HG02943 (cell line): ENCODE data around the gene MRPL37.
"Not testable (repeated sequence)": the region's sequence is repeated elsewhere in the genome, so short reads cannot be mapped to it uniquely, and the experiment has no call there.

Experiments
- ATAC-seq: cut with Tn5 transposase; IDR thresholded peaks from one replicate; pipeline ENCODE4 v1.9.1; 2021; ENCODE audit warnings: mild to moderate bottlenecking, low read depth, moderate library complexity; ENCODE audit not compliant: unreplicated experiment

Gene MRPL37

DNA sequence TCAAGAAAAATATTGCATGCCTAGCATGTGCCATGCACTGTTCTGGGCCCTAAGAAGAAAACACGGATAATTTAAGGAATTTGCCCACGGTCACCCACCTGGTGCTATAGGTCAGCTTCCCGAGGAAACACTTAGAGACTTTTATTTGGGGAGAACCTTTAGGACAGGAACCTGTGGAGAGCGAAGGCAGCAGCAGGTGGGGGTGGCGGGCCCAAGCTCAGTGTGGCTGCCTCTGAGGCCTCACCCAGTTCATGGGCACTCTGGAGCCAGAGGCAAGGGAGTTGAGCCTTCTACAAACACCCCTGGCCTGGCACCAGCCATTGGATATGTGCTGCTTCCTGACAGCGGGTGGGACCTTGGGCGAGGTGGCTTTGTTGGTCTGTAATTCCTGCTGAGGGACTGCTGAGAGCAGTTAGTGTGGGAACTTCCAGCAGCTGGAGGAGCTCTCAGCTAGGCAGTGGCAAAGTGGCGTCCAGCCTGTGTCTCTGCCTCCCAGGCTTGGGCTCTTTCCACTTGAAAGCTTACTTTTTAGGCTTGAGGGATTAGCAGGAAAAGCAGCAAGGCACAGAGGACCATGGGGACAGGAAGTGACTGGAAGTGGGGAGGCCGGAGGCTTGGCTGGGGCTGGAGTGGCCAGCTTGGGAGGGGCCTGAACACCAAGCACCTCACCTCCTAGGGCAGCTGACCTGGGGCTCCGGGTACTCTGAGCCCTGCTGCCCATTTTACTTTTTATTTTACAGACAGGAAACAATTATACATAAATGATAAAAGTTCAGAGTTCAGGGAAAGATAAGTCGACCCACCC is 19.1 kb downstream of the MRPL37 start:
- no peak for ATAC-seq

DNA sequence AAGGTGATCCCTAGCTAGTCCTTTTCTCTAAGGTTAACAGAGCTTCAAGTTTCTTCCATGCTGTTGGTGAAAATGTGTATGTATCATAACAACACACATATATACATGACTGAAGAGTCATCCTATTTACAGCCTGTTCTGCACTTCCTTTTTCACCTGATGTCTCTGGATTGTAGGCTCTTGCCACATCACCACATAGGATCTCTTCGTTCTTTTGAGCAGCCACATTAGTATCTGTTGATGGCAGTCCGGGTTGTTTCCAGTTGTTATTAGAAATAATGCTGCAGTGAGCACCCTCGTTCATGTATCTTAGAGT is 19.7 kb downstream of the MRPL37 start:
- ATAC-seq = no peak

DNA sequence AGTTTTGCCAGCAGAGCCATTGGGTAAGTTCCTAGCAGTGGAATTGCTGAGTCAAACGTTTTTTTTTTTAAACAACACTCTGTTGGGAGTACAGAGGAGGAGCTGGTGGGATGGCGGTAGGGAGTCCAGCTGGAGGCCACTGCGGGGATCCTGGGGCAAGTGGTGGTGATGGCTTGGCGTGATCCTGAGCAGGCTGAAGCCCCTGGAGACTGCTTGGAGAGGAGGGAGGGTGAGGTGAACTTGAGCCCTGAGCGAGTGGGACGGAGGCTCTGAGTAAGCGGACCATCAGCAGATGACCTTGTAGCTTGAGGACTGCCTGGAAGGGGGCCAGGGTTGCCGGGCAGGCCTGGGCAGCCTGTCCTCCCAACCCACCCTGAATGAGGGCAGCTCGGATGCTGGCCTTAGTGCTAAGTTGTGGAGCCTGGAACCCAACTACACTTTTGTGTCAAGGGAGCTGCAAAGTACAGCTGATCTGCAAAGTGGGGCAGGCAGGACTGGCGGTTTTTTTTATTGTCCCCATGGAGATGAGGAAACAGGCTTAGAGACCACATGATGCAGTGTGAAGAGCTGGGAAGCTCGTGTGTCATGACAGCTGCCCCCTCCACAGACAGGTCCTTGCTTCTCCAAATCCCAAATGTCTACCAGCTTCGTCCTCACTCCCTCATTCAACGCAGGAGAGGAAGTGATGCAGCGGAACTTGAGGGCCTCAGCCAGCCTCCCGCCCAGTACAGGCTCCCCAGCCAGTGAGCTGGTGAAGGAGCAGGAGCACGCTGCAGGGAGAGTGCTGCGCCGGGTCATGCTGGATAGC is 20.2 kb downstream of the MRPL37 start:
- ATAC-seq = no peak

DNA sequence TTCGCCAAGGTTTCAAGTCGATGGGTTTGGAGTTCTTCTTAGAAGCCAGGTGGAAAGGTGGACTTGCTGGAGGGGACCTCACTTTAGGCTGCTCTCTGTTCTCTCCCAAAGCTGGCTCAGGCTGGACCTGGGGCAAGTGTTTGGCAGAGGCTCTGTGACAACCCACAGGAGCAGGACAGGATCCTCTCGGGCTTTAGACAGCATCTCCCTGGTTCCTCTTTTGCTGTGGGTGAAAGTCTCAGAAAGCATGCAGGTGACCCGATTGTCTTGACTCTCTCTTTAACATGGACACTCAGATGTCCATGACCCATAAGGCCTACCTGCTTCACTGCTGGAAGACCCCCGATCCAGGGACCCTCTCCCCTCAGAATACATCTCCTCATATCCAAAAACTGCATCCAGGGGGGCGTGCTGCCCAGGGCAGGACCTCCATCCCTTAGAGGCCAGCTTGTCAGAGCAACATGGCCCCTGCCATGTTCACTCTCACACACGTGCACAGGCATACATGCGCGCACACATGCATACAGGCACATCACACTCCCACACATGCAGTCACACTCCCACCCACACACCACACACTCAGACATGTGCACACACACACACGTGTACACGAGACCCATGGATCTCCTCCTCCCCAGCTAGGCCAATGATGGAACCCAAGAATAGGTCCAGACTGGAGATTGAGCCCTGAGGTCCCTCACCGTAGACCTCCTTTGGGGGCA is 21.3 kb downstream of the MRPL37 start:
- no peak for ATAC-seq

DNA sequence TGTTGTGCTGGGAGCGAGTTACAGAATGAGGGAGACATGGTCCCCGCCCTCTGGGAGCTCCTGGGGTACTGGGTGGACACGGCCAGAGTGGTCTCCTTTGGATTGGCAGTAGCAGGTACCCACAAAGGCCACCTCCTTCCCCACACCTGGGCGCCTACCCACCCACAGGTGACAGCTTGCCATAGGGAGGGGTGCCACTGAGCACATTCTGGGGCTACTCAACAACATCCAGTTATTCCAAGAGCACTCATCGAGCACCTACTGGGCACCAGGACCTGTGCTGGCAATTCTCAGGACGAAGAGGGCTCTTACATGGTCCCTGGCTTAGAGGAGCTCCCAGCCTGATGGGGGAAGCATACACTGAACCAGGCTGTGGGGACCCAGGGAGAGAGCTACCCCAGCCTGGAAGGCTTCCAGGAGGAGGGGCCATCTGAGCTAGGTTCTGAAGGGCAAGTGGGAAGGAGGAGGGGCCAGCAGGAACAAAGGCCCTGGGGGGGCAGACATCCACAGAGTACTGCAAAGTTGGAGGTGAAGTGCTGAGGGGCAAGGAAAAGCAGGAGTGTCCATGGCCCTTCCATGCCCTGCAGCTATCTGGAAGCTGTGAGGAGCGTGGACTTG is 22.0 kb downstream of the MRPL37 start:
- ATAC-seq = no peak

DNA sequence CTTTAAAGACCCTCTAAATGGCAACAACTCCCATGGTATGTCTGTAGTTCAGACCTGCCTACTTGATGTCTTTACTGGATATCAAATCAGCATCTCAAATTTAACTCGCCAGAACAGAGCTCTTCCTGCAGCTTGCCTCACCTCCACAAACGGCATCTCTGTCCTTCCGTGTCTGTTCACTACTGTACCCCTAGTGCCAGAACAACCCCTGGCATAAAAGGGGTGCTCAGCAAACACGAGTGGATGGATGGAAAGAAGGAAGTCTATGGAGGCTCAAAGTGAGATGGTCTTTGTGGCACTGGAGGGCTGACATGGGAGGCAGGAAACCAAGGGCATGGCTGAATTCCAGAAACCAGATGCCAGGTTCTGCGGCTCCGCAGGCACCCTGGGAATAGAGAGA is 22.7 kb downstream of the MRPL37 start:
- ATAC-seq = no peak

DNA sequence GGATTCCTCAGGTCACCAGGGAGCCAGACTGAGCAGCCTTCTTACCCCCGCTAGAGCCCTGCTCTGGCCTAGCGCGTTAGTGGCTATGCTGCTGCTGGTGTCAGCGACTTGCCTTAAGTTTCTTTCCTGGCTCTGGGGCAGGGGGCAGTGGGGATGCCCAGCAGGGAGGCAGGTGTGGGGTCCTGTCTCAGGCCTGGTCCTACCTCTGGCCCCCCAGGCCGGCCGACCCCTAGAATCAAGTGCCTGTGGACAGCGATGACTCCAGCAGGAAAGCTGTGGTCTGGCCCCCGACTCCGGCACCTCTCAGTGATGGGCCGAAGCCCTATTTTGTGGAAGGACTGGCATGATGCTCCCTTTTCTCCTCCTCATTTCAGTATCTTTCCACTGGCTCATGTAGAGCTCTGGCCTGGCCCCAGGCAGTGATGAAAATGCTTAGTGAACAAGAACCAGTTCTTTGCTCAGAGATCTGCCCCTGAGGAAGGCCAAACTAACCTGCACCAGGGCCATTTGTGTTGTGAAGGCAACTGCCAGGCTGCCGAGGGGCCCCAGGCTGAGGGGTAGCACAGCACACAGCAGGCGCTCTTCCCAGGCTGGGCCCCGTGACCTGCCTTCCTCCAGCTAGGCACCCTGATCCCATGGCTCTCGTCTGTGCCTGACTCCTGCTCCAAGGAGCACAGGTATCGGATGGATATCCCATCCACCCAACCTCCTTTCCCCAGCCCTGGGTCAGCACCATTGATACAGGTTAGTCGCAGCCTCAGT is 23.7 kb downstream of the MRPL37 start:
- no peak for ATAC-seq

DNA sequence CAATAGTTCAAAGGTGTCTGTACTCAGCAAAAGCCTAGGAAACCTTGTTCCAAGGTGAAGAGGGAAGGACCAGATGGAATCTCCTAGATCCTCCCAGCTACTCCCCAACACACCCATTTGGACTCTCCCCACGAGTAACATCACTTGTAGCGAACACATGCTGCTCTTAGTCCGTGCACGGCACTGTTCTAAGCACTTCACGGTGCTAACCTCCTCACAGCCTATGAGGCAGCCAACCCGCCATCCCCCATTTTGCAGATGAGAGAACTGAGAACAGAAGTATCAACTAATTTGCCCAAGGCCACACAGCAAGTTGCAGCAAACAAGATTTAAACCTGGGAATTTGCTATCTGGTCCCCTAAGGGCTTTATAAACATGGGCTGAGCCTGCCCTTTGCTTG is 24.3 kb downstream of the MRPL37 start:
- no peak for ATAC-seq

DNA sequence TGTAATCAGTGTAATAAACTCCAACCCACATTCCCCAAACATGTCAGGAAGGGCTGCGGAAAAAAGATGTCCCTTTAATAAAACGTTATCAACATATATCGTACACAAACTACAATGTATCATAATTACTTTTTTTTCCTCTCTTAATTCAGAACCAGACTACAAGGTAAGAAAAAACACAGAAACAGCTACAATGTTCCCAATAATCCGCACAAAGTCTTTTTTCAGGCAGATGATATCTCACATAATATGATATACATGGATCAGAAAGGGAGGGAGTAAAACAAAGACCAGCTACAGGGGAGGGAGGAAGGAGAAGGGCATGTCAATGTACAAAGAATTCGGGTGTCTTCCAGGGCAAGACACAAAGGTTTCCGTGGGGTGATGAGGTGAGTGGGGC is 25.4 kb downstream of the MRPL37 start:
- no peak for ATAC-seq

DNA sequence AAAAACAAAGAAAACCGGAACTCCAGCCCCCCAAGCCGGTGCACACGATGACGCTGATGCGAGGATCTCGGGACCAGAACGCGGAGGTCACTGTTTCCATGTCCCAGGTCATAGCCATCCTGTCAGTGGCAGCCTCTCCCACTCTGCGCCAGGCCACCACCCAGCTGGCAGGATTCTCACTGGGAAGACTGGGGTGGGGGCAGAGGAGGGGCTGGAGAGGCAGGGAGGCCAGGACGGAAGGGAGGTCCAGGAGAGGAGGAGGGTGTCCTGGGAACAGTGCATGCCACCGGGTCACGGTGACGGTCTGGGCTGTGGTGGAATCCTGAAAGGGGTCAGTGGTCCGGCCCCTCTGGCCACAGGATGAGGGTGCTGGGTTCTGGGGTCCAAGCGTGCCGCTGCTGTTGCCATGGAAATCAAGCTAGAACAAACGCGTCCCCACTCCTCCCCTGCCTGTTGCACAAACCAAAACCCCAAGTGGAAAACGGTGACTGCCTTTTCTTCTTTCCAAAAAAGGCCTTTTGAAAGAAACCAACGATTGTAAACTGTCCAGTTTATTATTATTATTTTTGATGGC is 26.1 kb downstream of the MRPL37 start:
- ATAC-seq = no peak

DNA sequence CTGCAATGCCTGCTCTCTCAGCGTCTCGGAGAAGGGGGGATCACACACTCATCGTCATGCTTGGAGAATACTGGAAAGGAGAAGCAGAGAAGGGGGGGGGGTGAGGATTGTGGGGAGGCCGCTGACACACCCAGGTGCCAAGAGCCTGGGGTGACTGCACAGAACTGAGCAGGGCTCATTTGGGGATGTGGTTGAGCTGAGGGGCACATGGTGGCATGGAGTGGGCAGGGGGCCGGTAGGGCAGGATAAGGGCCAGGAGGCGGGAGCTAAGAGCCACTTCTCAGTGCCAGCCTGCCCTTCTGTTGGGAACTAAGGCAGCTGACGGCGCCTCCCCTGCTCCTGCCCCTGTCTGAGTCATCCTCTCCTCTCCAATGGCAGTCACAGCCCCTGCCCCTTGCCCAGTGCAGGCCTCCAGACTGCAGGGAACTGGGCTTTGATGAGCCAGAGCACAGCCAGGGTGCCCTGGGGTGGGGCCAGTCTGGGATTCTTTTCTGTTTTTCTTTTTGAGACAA is 27.2 kb downstream of the MRPL37 start:
- no peak for ATAC-seq

DNA sequence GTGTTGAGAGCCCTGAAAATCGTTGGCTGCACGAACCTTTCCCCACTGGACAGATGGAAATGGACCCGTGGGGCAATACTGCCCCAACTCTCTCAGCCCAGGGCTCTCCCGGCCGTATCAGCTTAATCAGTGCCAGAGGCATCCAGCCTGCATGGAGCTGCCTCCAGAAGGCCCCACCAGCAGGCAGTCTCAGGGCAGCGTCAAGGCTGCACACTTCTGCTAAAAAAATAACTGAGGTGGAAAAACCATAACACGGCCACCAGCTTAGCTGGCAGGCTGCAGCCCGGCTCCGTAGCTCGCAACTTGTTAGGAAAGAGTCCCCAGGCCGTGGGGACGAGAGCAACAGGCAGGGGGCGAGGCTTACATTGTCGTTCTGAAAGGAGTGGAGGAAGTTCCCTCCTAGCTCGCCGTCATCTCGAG is 27.9 kb downstream of the MRPL37 start:
- ATAC-seq = no peak

DNA sequence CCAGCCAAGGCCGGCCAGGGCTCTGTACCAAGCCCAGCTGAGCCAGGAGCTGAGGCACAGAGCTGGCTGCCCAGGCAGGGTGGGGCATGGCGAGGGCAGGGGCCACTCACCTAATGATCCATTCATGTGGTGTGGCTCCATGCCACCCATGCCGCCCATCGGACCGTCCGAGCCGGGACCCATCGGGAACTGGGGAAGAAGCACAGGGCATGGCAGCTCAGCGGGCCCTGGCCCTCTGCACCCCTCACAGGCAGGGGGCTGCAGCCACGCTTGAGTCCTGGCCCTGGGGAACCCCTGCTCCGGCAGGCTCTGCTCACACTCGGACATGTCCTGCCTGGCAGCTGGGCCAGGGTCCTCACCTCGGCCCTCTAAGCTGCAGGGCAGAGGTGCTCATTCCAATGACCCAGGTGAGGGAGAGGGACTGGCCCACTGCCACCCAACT is 28.7 kb downstream of the MRPL37 start:
- ATAC-seq = no peak

DNA sequence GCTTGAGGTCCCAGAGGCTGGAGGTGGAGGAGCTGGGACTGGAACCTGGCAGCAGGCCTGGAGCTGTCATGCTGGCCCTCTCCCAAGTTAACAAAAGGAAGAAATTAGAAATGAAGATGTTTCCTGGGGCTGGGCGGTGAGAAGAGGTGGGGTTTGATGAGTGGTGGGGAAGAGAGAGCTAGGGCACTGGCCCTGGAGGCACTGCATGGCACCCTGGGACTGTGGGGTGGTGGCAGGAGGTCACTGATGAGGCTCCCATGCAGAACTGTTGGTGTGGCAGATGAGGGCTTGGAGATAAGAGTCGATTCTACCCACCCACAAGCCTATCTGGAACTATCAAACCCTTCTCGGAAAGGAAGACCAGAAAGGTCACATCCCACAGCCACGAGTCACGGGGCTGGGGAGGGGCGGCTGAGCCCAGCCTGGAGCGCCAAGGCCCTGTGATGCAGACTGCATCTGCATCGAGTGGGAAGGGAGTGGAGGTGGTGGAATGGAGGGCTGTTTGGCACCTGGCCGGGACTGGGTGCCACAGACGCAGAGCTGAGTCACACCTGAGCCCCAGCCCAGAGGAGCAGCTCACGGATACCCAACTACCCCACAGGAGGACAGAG is 29.4 kb downstream of the MRPL37 start:
- no peak for ATAC-seq

DNA sequence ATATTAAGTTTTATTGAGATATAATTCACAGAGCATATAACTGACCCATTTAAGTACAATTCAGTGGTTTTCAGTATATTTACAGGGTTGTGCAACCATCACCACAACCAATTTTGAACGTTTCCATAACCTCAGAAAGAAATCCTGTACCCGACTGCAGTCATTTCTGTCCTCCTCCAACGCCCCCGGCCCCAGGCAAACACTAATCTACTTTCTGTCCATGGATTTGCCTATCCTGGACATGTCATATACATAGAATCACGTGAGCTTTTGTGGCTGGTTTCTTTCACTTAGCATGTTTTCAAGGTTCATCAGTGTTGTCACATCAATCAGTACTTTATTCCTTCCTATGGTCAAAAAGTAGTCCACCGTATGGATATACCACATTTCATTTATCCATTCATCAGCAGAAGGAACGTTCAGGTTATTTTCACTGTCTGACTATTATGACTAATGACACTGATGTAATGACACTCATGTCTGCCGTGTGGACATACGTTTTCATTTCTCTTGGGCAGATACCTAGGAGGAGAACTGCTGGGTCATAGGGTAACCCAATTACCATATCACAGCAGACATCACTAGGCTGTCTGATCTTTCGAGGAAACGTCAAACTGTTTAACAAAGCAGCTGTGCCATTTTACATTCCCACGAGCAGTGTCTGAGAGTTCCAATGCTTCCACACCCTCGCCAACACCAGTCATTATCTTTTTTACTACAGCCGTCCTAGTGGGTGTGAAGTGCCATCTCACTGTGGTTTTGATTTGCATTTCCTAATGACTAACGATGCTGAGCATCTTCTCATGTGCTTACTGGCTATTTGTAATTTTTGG is 30.8 kb downstream of the MRPL37 start:
- ATAC-seq = no peak

DNA sequence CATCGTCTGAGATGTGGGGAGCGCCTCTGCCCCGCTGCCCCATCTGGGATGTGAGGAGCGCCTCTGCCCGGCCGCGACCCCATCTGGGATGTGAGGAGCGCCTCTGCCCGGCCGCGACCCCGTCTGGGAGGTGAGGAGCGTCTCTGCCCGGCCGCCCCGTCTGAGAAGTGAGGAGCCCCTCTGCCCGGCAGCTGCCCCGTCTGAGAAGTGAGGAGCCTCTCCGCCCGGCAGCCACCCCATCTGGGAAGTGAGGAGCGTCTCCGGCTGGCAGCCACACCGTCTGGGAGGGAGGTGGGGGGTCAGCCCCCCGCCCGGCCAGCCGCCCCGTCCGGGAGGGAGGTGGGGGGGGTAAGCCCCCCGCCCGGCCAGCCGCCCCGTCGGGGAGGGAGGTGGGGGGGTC is 33.2 kb downstream of the MRPL37 start:
- ATAC-seq = not testable (repeated sequence)

DNA sequence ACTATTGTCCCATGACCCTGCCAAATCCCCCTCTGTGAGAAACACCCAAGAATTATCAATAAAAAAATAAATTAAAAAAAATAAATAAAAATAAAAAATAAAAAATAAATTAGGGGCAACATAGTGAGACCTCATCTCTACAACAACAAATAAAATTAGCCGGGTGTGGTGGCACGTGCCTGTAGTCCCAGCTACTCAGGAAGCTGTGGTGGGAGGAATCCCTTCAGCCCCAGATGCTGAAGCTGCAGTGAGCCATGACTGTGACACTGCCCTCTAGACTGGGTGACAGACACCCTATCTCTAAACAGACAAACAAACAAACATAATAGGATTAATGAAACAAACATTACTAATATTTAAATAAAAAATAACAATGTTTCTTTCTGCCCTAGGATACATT is 34.3 kb downstream of the MRPL37 start:
- no peak for ATAC-seq

DNA sequence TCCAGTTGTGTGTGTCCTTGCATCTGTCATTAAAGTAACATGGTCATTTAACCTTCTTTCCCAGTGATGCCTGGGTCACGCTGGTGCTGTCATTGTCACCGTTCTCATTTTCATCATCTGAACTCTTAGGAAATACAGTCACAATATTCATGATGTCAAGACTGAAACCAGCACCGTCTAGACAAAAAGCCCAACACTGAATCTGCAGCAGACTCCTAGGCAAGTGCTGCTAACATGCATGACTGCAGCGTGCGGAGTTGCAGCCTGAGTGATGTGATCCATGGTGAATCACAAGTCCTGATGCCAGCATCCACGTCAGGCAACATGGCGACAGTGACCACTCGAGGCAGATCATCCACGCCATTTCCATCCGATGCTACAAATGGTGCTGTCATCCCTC is 37.6 kb downstream of the MRPL37 start:
- no peak for ATAC-seq
